ENCODE measurements around the gene G6PC1.
"Not testable (repeated sequence)": the region's sequence is repeated elsewhere in the genome, so short reads cannot be mapped to it uniquely, and the experiment has no call there.

DNA sequence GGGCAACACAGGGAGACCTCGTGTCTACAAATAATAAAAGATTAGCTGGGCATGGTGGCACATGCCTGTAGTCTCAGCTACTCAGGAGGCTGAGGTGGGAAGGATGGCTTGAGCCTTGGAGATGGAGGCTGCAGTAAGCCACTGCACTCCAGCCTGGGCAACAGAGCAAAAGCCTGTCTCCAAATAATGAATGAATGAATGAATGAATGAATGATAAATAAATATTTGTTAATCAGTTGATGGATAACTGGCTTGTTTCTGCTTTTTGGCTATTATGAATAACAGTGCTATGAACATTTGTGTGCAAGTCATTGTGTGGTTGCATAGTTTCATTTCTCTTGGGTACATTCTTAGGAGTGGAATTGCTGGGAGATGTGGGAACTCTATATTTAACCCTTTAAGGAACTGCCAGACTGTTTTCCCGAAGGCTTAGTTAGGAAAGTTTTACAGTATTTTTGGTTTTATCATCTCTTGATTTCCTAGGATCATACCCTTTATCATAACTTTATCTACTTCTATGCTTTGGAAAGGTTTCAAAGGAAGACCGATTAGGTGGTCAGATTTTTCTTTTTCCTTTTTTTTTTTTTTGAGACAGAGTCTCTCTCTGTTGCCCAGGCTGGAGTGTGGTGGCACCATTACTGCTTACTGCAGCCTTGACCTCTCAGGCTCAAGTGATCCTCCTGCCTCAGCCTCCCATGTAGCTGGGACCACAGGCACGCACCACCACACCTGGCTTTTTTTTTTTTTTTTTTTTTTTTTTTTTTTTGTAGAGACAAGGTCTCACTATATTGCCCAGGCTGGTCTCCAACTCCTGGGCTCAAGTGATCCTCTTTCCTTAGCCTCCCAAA is 16.0 kb downstream of the G6PC1 start:
- TF ChIP-seq, protein P1, sequence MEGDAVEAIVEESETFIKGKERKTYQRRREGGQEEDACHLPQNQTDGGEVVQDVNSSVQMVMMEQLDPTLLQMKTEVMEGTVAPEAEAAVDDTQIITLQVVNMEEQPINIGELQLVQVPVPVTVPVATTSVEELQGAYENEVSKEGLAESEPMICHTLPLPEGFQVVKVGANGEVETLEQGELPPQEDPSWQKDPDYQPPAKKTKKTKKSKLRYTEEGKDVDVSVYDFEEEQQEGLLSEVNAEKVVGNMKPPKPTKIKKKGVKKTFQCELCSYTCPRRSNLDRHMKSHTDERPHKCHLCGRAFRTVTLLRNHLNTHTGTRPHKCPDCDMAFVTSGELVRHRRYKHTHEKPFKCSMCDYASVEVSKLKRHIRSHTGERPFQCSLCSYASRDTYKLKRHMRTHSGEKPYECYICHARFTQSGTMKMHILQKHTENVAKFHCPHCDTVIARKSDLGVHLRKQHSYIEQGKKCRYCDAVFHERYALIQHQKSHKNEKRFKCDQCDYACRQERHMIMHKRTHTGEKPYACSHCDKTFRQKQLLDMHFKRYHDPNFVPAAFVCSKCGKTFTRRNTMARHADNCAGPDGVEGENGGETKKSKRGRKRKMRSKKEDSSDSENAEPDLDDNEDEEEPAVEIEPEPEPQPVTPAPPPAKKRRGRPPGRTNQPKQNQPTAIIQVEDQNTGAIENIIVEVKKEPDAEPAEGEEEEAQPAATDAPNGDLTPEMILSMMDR (conservative IDR thresholded peaks at IDR 0.05; ENCODE audit: low read depth in 2 of 2) = not testable (repeated sequence)
- not testable (repeated sequence) for TF ChIP-seq EZH2phosphoT487 (IDR thresholded peaks at IDR 0.05; ENCODE audit: unreplicated experiment); EZH2 (IDR thresholded peaks at IDR 0.05; ENCODE audit: low read depth, unreplicated experiment); POLR2AphosphoS5 (IDR thresholded peaks at IDR 0.05; ENCODE audit: low read depth); ZNF331 (CRISPR knock-in tag; IDR thresholded peaks at IDR 0.05; ENCODE audit: low read depth); JUNB (IDR thresholded peaks at IDR 0.05; ENCODE audit: unreplicated experiment); CREB1 (CRISPR knock-in tag; IDR thresholded peaks at IDR 0.05; ENCODE audit: low read depth); STAT1 (IDR thresholded peaks at IDR 0.05; ENCODE audit: unreplicated experiment); ZNF114 (CRISPR knock-in tag; IDR thresholded peaks at IDR 0.05)
- TF ChIP-seq, protein P2, sequence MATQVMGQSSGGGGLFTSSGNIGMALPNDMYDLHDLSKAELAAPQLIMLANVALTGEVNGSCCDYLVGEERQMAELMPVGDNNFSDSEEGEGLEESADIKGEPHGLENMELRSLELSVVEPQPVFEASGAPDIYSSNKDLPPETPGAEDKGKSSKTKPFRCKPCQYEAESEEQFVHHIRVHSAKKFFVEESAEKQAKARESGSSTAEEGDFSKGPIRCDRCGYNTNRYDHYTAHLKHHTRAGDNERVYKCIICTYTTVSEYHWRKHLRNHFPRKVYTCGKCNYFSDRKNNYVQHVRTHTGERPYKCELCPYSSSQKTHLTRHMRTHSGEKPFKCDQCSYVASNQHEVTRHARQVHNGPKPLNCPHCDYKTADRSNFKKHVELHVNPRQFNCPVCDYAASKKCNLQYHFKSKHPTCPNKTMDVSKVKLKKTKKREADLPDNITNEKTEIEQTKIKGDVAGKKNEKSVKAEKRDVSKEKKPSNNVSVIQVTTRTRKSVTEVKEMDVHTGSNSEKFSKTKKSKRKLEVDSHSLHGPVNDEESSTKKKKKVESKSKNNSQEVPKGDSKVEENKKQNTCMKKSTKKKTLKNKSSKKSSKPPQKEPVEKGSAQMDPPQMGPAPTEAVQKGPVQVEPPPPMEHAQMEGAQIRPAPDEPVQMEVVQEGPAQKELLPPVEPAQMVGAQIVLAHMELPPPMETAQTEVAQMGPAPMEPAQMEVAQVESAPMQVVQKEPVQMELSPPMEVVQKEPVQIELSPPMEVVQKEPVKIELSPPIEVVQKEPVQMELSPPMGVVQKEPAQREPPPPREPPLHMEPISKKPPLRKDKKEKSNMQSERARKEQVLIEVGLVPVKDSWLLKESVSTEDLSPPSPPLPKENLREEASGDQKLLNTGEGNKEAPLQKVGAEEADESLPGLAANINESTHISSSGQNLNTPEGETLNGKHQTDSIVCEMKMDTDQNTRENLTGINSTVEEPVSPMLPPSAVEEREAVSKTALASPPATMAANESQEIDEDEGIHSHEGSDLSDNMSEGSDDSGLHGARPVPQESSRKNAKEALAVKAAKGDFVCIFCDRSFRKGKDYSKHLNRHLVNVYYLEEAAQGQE (IDR thresholded peaks at IDR 0.05; ENCODE audit: unreplicated experiment) = not testable (repeated sequence)
- TF ChIP-seq, protein P3, sequence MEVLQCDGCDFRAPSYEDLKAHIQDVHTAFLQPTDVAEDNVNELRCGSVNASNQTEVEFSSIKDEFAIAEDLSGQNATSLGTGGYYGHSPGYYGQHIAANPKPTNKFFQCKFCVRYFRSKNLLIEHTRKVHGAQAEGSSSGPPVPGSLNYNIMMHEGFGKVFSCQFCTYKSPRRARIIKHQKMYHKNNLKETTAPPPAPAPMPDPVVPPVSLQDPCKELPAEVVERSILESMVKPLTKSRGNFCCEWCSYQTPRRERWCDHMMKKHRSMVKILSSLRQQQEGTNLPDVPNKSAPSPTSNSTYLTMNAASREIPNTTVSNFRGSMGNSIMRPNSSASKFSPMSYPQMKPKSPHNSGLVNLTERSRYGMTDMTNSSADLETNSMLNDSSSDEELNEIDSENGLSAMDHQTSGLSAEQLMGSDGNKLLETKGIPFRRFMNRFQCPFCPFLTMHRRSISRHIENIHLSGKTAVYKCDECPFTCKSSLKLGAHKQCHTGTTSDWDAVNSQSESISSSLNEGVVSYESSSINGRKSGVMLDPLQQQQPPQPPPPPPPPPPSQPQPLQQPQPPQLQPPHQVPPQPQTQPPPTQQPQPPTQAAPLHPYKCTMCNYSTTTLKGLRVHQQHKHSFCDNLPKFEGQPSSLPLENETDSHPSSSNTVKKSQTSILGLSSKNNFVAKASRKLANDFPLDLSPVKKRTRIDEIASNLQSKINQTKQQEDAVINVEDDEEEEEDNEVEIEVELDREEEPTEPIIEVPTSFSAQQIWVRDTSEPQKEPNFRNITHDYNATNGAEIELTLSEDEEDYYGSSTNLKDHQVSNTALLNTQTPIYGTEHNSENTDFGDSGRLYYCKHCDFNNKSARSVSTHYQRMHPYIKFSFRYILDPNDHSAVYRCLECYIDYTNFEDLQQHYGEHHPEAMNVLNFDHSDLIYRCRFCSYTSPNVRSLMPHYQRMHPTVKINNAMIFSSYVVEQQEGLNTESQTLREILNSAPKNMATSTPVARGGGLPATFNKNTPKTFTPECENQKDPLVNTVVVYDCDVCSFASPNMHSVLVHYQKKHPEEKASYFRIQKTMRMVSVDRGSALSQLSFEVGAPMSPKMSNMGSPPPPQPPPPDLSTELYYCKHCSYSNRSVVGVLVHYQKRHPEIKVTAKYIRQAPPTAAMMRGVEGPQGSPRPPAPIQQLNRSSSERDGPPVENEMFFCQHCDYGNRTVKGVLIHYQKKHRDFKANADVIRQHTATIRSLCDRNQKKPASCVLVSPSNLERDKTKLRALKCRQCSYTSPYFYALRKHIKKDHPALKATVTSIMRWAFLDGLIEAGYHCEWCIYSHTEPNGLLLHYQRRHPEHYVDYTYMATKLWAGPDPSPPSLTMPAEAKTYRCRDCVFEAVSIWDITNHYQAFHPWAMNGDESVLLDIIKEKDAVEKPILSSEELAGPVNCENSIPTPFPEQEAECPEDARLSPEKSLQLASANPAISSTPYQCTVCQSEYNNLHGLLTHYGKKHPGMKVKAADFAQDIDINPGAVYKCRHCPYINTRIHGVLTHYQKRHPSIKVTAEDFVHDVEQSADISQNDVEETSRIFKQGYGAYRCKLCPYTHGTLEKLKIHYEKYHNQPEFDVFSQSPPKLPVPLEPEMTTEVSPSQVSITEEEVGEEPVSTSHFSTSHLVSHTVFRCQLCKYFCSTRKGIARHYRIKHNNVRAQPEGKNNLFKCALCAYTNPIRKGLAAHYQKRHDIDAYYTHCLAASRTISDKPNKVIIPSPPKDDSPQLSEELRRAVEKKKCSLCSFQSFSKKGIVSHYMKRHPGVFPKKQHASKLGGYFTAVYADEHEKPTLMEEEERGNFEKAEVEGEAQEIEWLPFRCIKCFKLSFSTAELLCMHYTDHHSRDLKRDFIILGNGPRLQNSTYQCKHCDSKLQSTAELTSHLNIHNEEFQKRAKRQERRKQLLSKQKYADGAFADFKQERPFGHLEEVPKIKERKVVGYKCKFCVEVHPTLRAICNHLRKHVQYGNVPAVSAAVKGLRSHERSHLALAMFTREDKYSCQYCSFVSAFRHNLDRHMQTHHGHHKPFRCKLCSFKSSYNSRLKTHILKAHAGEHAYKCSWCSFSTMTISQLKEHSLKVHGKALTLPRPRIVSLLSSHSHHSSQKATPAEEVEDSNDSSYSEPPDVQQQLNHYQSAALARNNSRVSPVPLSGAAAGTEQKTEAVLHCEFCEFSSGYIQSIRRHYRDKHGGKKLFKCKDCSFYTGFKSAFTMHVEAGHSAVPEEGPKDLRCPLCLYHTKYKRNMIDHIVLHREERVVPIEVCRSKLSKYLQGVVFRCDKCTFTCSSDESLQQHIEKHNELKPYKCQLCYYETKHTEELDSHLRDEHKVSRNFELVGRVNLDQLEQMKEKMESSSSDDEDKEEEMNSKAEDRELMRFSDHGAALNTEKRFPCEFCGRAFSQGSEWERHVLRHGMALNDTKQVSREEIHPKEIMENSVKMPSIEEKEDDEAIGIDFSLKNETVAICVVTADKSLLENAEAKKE (CRISPR knock-in tag; IDR thresholded peaks at IDR 0.05) = not testable (repeated sequence)
